Trophoblast cell (in vitro differentiated cells and primary cell): ENCODE measurements around the gene NDUFS3.
"Not testable (repeated sequence)": the region's sequence is repeated elsewhere in the genome, so short reads cannot be mapped to it uniquely, and the experiment has no call there.

Source experiments
- DNase-seq, 2 donors: peaks; one replicate each; pipeline ENCODE4 v3.0.0-alpha.2; 2016
- H2AFZ ChIP-seq: 2 replicates; pipeline ENCODE4 v1.6.1; 2013; ENCODE audit warnings: low read length, moderate library complexity, mild to moderate bottlenecking; ENCODE audit not compliant: insufficient read depth, poor library complexity
- H2AK5ac ChIP-seq: 2 replicates; pipeline ENCODE4 v1.6.1; 2013; ENCODE audit warnings: mild to moderate bottlenecking, low read length
- H2BK120ac ChIP-seq: 2 replicates; pipeline ENCODE4 v1.6.1; 2013; ENCODE audit warnings: low read length, mild to moderate bottlenecking, moderate library complexity; ENCODE audit not compliant: insufficient read depth, poor library complexity
- H2BK12ac ChIP-seq: 2 replicates; pipeline ENCODE4 v1.6.1; 2013; ENCODE audit warnings: mild to moderate bottlenecking, low read length, moderate library complexity
- H2BK5ac ChIP-seq: 2 replicates; pipeline ENCODE4 v1.6.1; 2013; ENCODE audit warnings: low read length, low read depth, moderate library complexity, mild to moderate bottlenecking; ENCODE audit not compliant: poor library complexity
- H3K14ac ChIP-seq: 2 replicates; pipeline ENCODE4 v1.6.1; 2013; ENCODE audit warnings: mild to moderate bottlenecking, low read length
- H3K18ac ChIP-seq: 2 replicates; pipeline ENCODE4 v1.6.1; 2013; ENCODE audit warnings: mild to moderate bottlenecking, low read length
- H3K23ac ChIP-seq: 2 replicates; pipeline ENCODE4 v1.6.1; 2013; ENCODE audit warnings: low read length
- H3K27ac ChIP-seq: 2 replicates; pipeline ENCODE4 v1.5.1; 2013; ENCODE audit warnings: low read depth, mild to moderate bottlenecking, inconsistent platforms, low read length, moderate library complexity
- H3K27me3 ChIP-seq: 2 replicates; pipeline ENCODE4 v1.6.1; 2013; ENCODE audit warnings: inconsistent platforms, mild to moderate bottlenecking, low read length, moderate library complexity; ENCODE audit not compliant: insufficient read depth
- H3K36me3 ChIP-seq, 2 experiments: 1 replicate in 1 of 2; 2 replicates in 1 of 2; pipeline ENCODE4 v1.6.1; 2013; ENCODE audit warnings: low read length in 2 of 2, mild to moderate bottlenecking in 2 of 2, moderate library complexity in 1 of 2; ENCODE audit not compliant: insufficient read depth in 2 of 2, control insufficient read depth in 1 of 2
- H3K4ac ChIP-seq: 2 replicates; pipeline ENCODE4 v1.6.1; 2013; ENCODE audit warnings: low read depth, mild to moderate bottlenecking, low read length, moderate library complexity
- H3K4me1 ChIP-seq, 2 experiments: 1 replicate in 1 of 2; 2 replicates in 1 of 2; pipeline ENCODE4 v1.6.1; 2013; ENCODE audit warnings: low read length in 2 of 2, mild to moderate bottlenecking in 2 of 2, moderate library complexity in 1 of 2; ENCODE audit not compliant: insufficient read depth in 2 of 2, control insufficient read depth in 1 of 2
- H3K4me2 ChIP-seq: 2 replicates; pipeline ENCODE4 v1.6.1; 2013; ENCODE audit warnings: inconsistent platforms, mild to moderate bottlenecking, low read length, moderate library complexity
- H3K4me3 ChIP-seq: 2 replicates; pipeline ENCODE4 v1.5.1; 2013; ENCODE audit warnings: mild to moderate bottlenecking, low read depth, low read length, inconsistent platforms
- H3K79me1 ChIP-seq: one replicate; pipeline ENCODE4 v1.6.1; 2013; ENCODE audit warnings: low read length
- H3K79me2 ChIP-seq: 2 replicates; pipeline ENCODE4 v1.6.1; 2013; ENCODE audit warnings: low read length, mild to moderate bottlenecking; ENCODE audit not compliant: control insufficient read depth, insufficient read depth, poor library complexity
- H3K9ac ChIP-seq: 2 replicates; pipeline ENCODE4 v1.6.1; 2013; ENCODE audit warnings: mild to moderate bottlenecking, low read length
- H3K9me3 ChIP-seq: 2 replicates; pipeline ENCODE4 v1.6.1; 2013; ENCODE audit warnings: low read depth, mild to moderate bottlenecking, control low read depth, inconsistent platforms, low read length; ENCODE audit not compliant: insufficient read depth
- H4K12ac ChIP-seq: 2 replicates; pipeline ENCODE4 v1.6.1; 2013; ENCODE audit warnings: low read depth, mild to moderate bottlenecking, low read length, moderate library complexity
- H4K8ac ChIP-seq: 2 replicates; pipeline ENCODE4 v1.6.1; 2013; ENCODE audit warnings: low read depth, mild to moderate bottlenecking, low read length, moderate library complexity
- H4K91ac ChIP-seq: one replicate; pipeline ENCODE4 v1.6.1; 2013; ENCODE audit warnings: low read depth, mild to moderate bottlenecking, low read length, moderate library complexity
- WGBS: extraction: QIAGEN DNeasy Blood & Tissue Kit; methylation state at CpG from one replicate; pipeline ENCODE4 v1.1.7; 2013; ENCODE audit warnings: missing lambda C conversion rate; ENCODE audit not compliant: insufficient read length, insufficient coverage; ENCODE audit errors: extremely low coverage; 5-methylcytosine and 5-hydroxymethylcytosine counted together

Gene NDUFS3

GRCh38 chr11:47552566-47553405 is 26.1 kb upstream of the NDUFS3 start, which contains the start of gene CELF1:
Gene CELF1, minus strand, starts transcription at chr11:47553132. Its CDS starts 53,609 bp downstream, at chr11:47499523.
- Histone ChIP-seq H3K14ac (peak within 1 kb of the TSS; percentile 67), H3K4ac (peak within 1 kb of the TSS; percentile 100), H3K36me3 (peaks cover 0 to 1% of the 10 kb centered on the region in 2 experiments), H3K23ac (no peak within 1 kb of the TSS), H3K9ac (peak within 1 kb of the TSS; percentile 96), H3K9me3 (no peaks in the 10 kb centered on the region), H2AFZ (peak within 1 kb of the TSS; percentile 96), H3K4me2 (peak within 1 kb of the TSS; percentile 82), H4K12ac (peak within 1 kb of the TSS; percentile 97), H4K8ac (peak within 1 kb of the TSS; percentile 97), H3K27ac (peak within 1 kb of the TSS; percentile 88), H3K27me3 (no peaks in the 10 kb centered on the region), H3K79me2 (peaks cover 22% of the 10 kb centered on the region), H3K4me3 (peak within 1 kb of the TSS; percentile 98), H2AK5ac (peak within 1 kb of the TSS; percentile 81), H2BK12ac (no peak within 1 kb of the TSS), H4K91ac (peak within 1 kb of the TSS; percentile 98), H2BK5ac (peak within 1 kb of the TSS; percentile 60), H3K18ac (peak within 1 kb of the TSS; percentile 97), H2BK120ac (peak within 1 kb of the TSS; percentile 89), H3K4me1 (peaks cover 2 to 4% of the 10 kb centered on the region in 2 experiments), H3K79me1 (peaks cover 11% of the 10 kb centered on the region)
- no CpG with 5 or more reads among the region's 89 CpGs for WGBS
- peak; percentile 90 to 95 for DNase-seq

GRCh38 chr11:47553406-47553743 is 25.5 kb upstream of the NDUFS3 start:
- H3K14ac ChIP-seq, result peak overlapping the region; percentile 55
- peak overlapping the region; percentile 64 for H2BK120ac ChIP-seq
- H3K9me3 ChIP-seq, result no peaks in the 10 kb centered on the region
- no peak overlapping the region for H2AK5ac ChIP-seq
- H3K23ac ChIP-seq, result no peak overlapping the region
- peak overlapping the region; percentile 94 for H4K8ac ChIP-seq
- peak overlapping the region; percentile 50 for H3K4me3 ChIP-seq
- H3K27ac ChIP-seq, result peak overlapping the region; percentile 37
- no CpG with 5 or more reads among the region's 9 CpGs for WGBS
- peak overlapping the region; percentile 96 for H2AFZ ChIP-seq
- H3K4me1 ChIP-seq, result peaks cover 2 to 4% of the 10 kb centered on the region in 2 experiments
- peak overlapping the region; percentile 85 for H4K12ac ChIP-seq
- peaks cover 0 to 1% of the 10 kb centered on the region in 2 experiments for H3K36me3 ChIP-seq
- H2BK12ac ChIP-seq, result no peak overlapping the region
- H3K18ac ChIP-seq, result peak overlapping the region; percentile 86
- peak overlapping the region; percentile 60 for H2BK5ac ChIP-seq
- peaks cover 19% of the 10 kb centered on the region for H3K79me2 ChIP-seq
- no peak for DNase-seq
- peak overlapping the region; percentile 64 for H3K4me2 ChIP-seq
- peak overlapping the region; percentile 16 for H3K9ac ChIP-seq
- H4K91ac ChIP-seq, result peak overlapping the region; percentile 89
- no peaks in the 10 kb centered on the region for H3K27me3 ChIP-seq
- H3K79me1 ChIP-seq, result peaks cover 11% of the 10 kb centered on the region
- H3K4ac ChIP-seq, result peak overlapping the region; percentile 70

GRCh38 chr11:47557004-47557403 is 21.9 kb upstream of the NDUFS3 start:
- not testable (repeated sequence) for H2BK5ac ChIP-seq, H3K4me3 ChIP-seq, H4K12ac ChIP-seq, H2BK120ac ChIP-seq, H3K36me3 ChIP-seq, H4K91ac ChIP-seq, H2AFZ ChIP-seq, H3K18ac ChIP-seq, H2BK12ac ChIP-seq, H3K27me3 ChIP-seq, DNase-seq, H3K23ac ChIP-seq, H3K4ac ChIP-seq, H3K4me1 ChIP-seq, H3K9me3 ChIP-seq, H4K8ac ChIP-seq, H2AK5ac ChIP-seq, H3K14ac ChIP-seq, H3K4me2 ChIP-seq, H3K9ac ChIP-seq, H3K27ac ChIP-seq
- WGBS, result no CpG with 5 or more reads among the region's 12 CpGs
- Histone ChIP-seq H3K79me1 (peaks cover 11% of the 10 kb centered on the region), H3K79me2 (peaks cover 12% of the 10 kb centered on the region)

GRCh38 chr11:47558695-47559094 is 20.2 kb upstream of the NDUFS3 start:
- Histone ChIP-seq H2AFZ (no peak overlapping the region), H3K14ac (no peak overlapping the region), H3K9ac (no peak overlapping the region), H3K18ac (no peak overlapping the region), H3K4ac (no peak overlapping the region), H3K79me2 (no peaks in the 10 kb centered on the region), H4K12ac (no peak overlapping the region), H3K36me3 (no peaks in the 10 kb centered on the region), H3K4me1 (no peaks in the 10 kb centered on the region), H3K9me3 (no peaks in the 10 kb centered on the region), H4K91ac (no peak overlapping the region), H3K23ac (no peak overlapping the region), H3K79me1 (no peaks in the 10 kb centered on the region), H3K4me3 (no peak overlapping the region), H2BK120ac (no peak overlapping the region), H3K4me2 (no peak overlapping the region), H2BK12ac (no peak overlapping the region), H2AK5ac (no peak overlapping the region), H2BK5ac (no peak overlapping the region), H3K27ac (no peak overlapping the region), H4K8ac (no peak overlapping the region), H3K27me3 (no peaks in the 10 kb centered on the region)
- whole genome bisulfite sequencing, result no CpG with 5 or more reads among the region's 1 CpG
- DNase-seq, result no peak
